ENCODE measurements around the gene XIST.
"Not testable (repeated sequence)": the region's sequence is repeated elsewhere in the genome, so short reads cannot be mapped to it uniquely, and the experiment has no call there.

XIST gene

DNA sequence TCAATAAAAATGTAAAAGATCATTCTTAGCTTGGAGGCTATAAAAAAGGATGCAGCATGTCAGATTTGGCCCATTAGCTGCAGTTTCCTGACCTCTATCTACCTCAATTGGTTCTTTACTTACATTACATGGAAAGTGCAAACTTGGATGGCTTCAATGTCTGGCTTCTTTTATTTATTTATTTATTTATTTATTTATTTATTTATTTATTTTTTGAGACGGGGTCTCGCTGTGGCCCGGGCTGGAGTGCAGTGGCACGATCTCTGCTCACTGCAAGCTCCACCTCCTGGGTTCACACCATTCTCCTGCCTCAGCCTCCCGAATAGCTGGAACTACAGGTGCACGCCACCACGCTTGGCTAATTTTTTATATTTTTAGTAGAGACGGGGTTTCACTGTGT is 60.0 kb downstream of the XIST start:
- not testable (repeated sequence) for DNase-seq

GRCh38 chrX:73785493-73785892 is 67.0 kb downstream of the XIST start:
- no peak for DNase-seq

Measured in NCI-H1092 (cell line).